ENCODE data around the gene CHID1.

The CHID1 gene

GRCh38 chr11:910589-911030 lies at the start of gene CHID1:
TSS of gene CHID1 (minus strand) at chr11:910810. CDS start at chr11:904816, 5,994 bp downstream.
- DNase-seq: peak; percentile 81

DNA sequence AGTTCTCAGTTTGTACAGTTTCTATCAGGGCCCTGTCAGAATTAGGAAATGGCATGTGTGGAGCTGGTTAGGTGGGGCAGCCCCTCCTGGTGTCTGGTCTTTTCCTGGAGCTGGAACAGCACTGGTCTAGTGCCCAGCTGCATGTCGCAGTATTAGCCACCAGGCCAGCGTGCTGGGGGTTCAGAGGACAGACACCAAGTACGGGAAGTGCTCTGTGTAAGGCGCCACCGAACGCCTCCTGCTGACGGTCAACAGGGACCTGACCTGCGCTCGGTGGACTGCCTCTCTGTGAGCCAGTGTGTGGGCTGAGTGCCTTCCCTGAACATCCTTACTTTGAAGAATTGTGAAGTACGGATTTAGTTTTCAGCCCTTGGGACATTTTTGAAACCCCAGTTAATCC lies 49.0 kb upstream of the CHID1 start:
- no peak for DNase-seq

- no peak for DNase-seq
These were observed 48.4 kb upstream of the CHID1 start for GRCh38 chr11:959027-959426.

- no peak for DNase-seq
These were observed 47.5 kb upstream of the CHID1 start for GRCh38 chr11:958101-958500.

GRCh38 chr11:957212-957920 lies 46.8 kb upstream of the CHID1 start:
- DNase-seq: no peak

DNA sequence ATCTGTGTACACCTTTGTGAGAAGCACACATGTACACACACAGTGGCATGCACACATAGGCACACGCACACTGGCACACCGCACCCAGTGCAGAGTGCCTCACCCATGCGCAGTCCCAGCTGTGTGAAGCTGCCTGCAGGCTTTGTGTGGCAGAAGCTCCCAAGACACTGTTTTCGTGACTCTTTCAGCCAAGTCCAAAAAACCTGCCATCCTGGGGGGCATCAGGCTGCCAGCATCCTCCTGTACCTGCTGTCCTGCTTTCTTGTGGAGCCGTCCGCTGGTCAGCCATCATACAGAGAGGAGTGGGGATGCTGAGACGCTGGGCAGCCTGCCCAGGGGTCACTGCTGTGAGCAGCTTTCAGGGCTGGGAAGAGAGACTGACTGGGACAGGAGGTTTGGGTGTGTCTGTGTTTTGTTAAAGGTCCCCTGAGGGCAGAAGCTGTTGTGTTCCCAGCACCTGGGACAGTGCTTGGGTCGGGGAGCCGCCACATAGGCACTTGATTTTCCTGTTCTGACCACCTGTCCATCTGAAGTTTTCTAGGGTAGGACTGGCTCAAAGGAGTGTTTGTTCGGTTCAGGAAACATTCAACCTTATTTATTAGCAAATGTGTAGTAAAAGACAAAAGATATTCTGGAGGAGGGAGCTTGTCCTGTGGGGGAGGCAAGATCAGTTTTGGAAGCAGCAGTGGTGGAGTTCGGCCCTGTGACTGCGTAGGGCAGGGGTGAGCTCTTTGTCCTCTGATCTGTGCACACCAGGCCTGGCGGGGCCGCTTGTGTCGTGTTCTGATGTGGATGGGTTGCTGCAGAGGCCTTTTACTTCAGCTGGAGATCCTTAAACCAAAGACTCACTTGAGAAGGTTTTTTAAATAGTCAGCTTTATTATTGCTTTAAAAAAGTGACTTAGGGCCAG lies 44.8 kb upstream of the CHID1 start:
- no peak for DNase-seq

DNA sequence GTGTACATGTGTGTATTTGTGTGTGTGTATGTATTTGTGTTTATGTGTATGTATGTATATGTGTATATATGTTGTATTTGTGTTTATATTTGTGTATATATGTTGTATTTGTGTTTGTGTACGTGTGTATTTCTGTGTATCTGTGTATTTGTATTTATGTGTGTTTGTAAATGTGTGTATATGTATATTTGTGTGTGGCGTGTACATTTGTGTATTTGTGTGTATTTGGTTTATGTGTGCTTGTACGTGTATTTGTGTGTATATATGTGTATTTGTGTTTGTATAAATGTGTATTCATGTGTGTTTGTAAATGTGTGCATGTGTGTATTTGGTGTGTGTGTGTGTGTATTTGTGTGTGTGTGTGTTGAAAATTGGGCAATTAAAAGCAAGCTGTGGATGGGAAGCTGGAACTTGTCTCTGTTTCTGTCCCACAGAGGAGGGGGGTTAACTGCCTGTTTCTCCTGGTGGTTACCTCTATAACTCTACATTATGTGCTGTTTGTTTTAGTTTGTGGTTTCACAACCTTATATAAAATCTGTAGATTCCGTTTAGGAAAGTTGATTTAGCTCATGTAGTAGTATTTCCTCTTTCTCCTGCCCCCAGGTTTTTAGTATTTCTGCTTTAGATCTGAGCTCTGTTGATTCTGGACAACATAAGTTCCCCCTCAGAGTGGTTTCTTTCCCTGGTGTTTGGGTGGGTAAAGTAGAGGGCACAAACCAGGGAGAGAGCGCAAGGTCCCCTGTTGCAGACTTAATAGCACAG lies 44.0 kb upstream of the CHID1 start:
- no peak for DNase-seq

DNA sequence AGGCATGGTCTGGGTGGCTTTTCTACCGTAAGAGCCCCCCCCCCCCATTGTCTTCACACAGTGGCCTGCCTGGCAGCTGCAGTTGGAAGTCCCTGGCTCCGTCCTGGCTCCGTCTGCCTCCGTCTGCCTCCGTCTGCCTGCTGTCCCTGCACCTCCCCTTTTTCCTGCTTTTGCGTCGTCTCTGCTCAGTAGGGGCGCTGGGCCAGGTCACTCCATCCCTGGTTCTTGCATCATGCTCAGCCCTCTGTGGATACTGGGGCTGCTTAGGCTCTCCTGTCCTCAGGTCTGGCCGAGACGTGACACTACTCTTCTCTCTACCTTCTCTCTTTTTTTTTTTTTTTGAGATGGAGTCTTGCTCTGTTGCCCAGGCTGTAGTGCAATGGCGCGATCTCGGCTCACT lies 42.9 kb upstream of the CHID1 start:
- no peak for DNase-seq

- no peak for DNase-seq
These were observed 42.1 kb upstream of the CHID1 start for GRCh38 chr11:952406-953385.

DNA sequence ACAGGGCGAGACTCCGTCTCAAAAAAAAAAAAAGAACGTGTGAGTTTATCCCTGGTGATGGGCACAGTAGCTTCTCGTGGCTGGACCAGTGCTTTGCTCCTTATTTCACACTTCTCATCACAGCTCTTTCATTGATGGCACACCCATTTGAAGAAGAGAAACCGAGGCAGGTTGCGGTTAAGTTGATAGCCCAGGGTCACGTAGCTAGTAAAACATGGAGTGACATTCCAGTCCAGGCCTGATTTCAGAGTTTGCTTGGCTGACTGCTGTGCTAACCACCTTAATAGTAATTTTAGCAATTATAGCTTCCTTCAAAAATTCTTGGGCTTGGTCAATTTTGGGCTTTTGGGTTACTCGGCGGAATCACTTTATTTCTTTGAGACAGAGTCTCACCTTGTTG lies 40.9 kb upstream of the CHID1 start:
- DNase-seq: no peak

- DNase-seq: no peak
These were observed 37.1 kb upstream of the CHID1 start for GRCh38 chr11:947744-948143.

- DNase-seq: no peak
These were observed 35.4 kb upstream of the CHID1 start for GRCh38 chr11:945986-946385.

GRCh38 chr11:944711-945470 lies 34.3 kb upstream of the CHID1 start:
- DNase-seq: no peak

DNA sequence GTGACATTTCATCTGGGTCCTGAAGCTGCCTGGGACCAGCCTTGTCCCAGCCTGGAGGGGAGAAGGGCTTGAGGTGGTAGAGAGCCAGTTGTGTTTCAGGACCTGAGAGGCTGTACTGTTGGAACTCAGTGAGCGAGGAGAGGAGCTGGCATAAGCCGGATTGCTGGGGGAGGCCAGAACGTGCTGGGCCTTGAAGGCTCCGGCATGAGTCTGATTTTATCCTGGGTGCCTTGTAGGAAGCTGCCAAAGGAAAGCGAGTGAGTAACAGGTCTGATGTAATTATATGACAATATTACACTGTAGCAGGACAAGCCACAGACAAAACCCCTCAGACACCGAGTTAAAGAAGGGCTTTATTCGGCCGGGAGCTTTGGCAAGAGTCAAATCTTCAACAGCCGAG lies 32.2 kb upstream of the CHID1 start:
- no peak for DNase-seq

- no peak for DNase-seq
These were observed 30.0 kb upstream of the CHID1 start for GRCh38 chr11:940496-941135.

GRCh38 chr11:937841-938261 lies 27.2 kb upstream of the CHID1 start:
- no peak for DNase-seq

GRCh38 chr11:936199-936598 lies 25.6 kb upstream of the CHID1 start:
- no peak for DNase-seq

DNA sequence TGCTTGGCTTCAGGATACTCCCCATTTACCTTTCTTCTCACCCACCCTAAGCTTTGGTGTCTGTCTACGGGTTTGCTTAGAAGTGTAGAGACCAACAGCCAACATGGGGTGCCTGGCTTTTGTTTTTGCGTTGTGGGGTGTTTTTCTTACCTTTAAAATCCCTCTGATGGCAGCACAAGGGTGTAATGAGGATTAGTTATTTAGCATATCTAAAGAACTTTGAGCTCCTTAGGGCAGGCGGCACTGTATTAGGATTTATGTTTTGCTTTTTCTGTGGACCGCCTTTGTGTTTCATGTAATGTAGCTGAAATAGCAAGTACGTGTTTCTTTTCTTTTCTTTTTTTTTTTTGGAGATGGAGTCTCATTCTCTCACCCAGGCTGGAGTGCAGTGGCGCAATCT lies 23.9 kb upstream of the CHID1 start:
- no peak for DNase-seq

DNA sequence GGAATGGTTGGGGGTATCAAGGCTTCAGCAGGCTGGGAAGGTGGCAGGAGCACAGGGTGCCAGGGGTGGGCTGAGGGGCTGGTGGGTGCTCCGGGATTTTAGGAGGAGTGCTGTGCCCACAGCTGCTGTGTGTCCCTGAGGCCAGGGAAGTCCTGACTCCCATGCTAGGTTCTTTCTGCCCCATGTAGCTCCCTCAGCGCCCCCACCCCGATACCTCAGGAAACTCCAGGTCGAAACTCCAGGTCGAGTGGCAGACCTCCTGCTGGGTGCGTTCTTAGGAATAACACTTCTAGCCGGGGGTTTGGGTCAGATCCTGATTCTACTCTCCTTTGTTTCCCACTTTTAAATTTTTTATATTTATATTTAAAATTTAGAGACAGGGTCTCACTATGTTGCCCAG lies 23.3 kb upstream of the CHID1 start:
- no peak for DNase-seq

GRCh38 chr11:933142-933851 lies 22.7 kb upstream of the CHID1 start:
- no peak for DNase-seq

Data from NCI-H1092 (cell line).